HG02588 (cell line): ENCODE measurements around the gene MAB21L4.

Experiments
- ATAC-seq: cut with Tn5 transposase; IDR thresholded peaks from one replicate; pipeline ENCODE4 v1.9.1; 2021; ENCODE audit warnings: mild to moderate bottlenecking, moderate library complexity; ENCODE audit not compliant: unreplicated experiment

MAB21L4 gene

DNA sequence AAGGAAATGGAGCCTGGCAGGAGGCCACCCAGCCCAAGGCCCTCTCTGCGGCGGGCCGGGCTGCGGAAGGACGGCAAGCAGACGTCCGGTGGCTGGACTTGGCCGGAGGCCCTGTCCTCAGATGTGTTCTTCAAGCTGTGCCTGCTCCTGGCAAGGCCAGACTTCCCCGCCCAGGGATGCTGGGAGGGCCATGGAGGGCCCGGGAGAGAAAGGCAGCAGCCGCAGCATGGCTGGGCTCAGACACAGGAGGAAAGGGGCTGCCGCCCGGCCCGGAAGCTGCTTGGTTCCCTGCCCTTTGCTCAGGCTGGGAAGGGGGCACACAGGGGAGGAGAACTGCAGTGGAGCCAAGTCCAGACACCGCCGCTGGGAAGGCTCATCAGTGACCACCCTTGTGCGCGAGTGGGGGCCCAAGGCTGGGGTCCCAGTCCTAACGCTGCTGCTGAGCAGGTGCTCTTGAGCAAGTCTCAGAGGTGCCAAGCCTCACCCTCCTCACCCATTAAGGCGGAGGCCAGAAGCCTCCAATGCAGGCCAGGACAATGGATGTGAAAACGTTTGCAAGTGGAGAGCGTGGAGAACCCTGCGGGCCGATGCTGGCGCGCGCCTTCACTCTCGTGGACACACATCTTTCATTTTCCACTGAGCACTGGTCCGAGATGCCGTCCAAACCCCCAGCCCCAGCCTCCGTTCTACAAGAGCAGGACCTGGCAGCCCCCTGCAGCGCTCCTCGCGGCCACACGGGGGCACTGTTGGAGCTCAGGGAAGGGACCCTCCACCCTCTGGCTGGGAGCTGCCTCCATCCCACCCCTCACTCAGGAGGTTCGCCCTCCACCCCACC lies 18.1 kb upstream of the MAB21L4 start:
- ATAC-seq = no peak

- ATAC-seq = no peak
These were observed 17.2 kb upstream of the MAB21L4 start for GRCh38 chr2:240912878-240913809.

GRCh38 chr2:240911641-240912265 lies 15.8 kb upstream of the MAB21L4 start:
- no peak for ATAC-seq

GRCh38 chr2:240909216-240909974 lies 13.4 kb upstream of the MAB21L4 start:
- ATAC-seq = no peak

- ATAC-seq = no peak
These were observed 11.1 kb upstream of the MAB21L4 start for GRCh38 chr2:240906911-240907590.

GRCh38 chr2:240906141-240906910 lies 10.4 kb upstream of the MAB21L4 start, which contains the start of gene CROCC2:
Gene CROCC2, plus strand, starts transcription at chr2:240906336. Its CDS starts 178 bp downstream, at chr2:240906514.
- no peak for ATAC-seq

DNA sequence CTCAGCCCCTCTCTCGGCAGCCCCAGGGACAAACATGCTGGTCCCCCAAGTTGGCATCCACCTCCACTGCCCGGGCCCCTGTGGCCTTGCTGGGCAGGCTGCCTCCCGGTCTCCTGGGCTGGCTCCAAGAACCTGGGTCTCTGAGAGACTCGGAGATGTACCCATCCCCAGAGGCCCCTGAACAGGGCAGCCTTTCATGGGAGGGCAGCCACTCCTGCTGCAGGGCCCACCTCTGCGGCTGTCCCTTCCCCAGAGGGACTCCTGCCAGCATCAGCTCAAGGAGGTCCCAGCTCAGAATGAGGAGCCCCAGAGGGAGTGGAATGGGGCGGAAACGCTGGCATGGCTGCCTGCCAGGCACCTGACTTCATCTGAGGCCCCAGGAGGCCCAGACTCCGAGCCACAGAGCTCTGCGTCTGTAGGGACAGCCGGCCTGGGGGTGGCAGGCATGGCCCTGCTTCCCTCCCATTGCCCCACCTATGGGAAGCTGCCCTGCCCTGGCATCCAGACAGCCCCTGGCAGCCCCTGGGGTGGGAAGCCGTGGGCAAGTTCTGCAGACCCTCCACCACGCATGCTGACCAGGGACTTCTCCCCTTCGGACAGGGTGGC lies 9.3 kb upstream of the MAB21L4 start:
- ATAC-seq = no peak

- no peak for ATAC-seq
These were observed 8.5 kb upstream of the MAB21L4 start for GRCh38 chr2:240904216-240905175.

GRCh38 chr2:240903191-240904060 lies 7.5 kb upstream of the MAB21L4 start:
- no peak for ATAC-seq

- ATAC-seq = no peak
These were observed 6.7 kb upstream of the MAB21L4 start for GRCh38 chr2:240902615-240903041.

- no peak for ATAC-seq
These were observed 6.1 kb upstream of the MAB21L4 start for GRCh38 chr2:240901986-240902614.

DNA sequence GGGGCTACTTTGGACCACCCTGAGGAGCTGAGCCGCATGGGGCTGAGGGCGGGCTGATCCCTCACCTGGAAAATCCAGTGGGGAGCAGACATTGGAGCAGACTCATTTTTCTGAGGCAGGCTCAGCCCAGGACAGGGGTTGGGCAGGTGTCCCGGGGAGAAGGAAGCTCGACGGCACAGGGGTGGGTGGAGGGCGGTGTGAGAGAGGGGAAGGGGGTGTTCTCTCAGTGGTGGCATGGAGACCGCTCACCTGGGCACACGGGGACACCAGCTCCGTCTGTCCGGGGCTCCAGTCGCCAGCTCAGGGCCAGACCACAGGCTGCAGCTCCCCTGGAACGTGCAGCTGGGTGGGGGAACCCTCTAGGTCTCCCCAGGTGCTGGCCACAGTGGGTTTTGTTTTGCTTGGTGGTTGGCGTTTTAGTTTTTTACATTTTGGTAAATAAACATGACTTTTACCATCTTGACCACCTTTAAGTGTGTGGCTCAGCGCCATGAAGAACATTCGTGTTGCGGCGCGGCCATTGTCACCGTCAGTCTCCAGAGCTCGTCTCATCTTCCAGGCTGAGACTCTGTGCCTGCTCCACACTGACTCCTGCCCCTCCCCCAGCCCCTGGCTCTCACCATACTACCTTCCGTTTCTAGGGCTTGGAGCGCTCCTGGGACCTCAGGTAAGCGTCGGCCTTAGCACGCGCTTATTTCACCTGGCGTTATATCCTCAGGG lies 4.3 kb upstream of the MAB21L4 start:
- no peak for ATAC-seq

GRCh38 chr2:240899468-240899865 lies 3.5 kb upstream of the MAB21L4 start:
- ATAC-seq = no peak

DNA sequence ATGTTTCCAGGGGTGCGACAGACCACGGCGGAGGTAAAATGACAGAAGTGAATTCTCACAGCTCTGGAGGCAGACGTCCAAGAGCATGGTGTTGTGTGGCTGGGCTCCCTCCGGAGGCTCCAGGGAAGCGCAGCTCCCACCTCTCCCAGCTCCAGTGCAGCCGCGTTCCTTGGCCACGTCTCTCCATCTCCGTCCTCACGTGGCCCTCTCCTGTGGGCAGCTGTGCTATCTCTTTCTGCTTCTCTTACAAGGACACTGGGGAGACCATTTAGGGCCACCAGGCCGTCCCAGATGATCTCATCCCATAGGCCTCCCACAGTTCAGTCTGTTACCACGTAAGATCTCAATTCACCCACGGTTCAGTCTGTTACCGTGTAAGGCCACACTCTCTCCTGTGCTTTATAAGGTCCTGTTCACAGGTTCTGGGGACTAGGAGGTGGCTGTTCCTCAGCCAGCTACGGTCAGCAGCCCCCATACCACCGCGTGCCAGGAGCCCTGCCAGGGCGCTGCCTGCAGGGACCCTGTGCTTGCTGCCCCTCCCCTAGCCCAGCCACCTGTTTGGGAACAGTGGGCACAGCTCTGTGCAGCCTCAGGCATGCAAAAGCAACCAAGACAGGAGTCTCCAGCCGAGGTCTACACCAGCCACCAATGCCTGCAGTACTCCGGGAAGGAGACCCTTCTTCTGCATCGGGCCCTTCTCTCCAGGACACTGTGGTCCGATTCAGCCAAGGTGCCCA lies 2.9 kb upstream of the MAB21L4 start:
- no peak for ATAC-seq
